Choroid plexus epithelial cell (primary cell): Measurements from ENCODE around the gene NCBP2.

Experiments used
- DNase-seq: peaks from one replicate; pipeline ENCODE4 v3.0.0-alpha.2; 2010; ENCODE audit warnings: low read depth
- H3K4me3 ChIP-seq: 2 replicates; pipeline ENCODE4 v1.5.1; 2011; ENCODE audit warnings: low read depth, mild to moderate bottlenecking, control low read depth, low read length, moderate library complexity
- CTCF ChIP-seq: conservative IDR thresholded peaks from 2 replicates; pipeline ENCODE4 v1.5.1; 2011; ENCODE audit warnings: low read depth, mild to moderate bottlenecking, control low read depth, inconsistent platforms, low read length, moderate library complexity

NCBP2 gene

GRCh38 chr3:196936288-196936687 lies 6.0 kb downstream of the NCBP2 start:
- no peak for DNase-seq
- no peak overlapping the region for H3K4me3 ChIP-seq
- TF ChIP-seq CTCF, result no peak

GRCh38 chr3:196932600-196932999 lies 9.7 kb downstream of the NCBP2 start:
- no peak overlapping the region for H3K4me3 ChIP-seq
- TF ChIP-seq CTCF, result no peak
- DNase-seq, result no peak

GRCh38 chr3:196931828-196932587 lies 10.3 kb downstream of the NCBP2 start:
- TF ChIP-seq CTCF, result no peak
- DNase-seq, result no peak
- no peak overlapping the region for H3K4me3 ChIP-seq

- no peak for TF ChIP-seq CTCF
- no peak for DNase-seq
- H3K4me3 ChIP-seq, result no peak overlapping the region
Measured at GRCh38 chr3:196931157-196931556, 11.2 kb downstream of the NCBP2 start.

DNA sequence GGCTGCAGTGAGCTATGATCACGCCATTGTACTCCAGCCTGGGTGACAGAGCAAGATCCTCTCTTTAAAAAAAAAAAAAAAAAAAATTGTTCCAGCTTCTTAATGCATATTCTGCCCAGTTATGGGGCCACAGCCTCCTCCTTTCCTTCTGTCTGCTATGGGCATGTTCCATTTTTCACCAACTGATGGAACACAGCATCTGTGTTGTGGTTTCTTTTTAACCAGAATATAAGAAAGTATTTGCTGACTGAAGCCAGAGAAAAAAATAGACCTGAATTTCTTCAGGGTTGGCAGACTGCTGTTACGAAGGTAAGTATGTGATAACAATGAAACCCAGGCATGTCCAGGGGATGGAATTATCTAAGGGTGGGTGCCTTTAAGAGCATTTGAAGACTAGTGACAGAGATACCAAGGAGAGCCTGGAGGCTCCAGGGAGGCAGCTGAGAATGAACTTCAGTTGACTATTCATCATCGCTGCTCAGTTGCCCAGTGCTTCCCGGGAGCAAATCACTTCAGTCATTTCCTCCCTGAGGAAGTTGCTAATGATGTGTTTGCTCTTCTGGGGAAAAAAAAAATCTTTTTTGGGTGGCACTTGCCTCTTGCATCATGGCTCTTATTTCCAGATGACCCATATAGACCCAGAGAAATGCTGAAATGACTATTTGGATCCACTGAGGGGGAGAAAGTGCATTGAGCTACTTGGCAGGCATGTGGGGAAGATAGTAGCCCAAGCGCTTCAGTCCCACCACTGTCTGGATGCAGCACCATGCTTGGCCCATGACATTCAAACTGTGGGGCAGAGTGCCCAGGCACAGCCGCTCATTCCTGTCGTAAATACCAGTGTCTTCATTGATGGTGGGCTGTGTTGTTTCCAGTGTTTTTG lies 14.5 kb downstream of the NCBP2 start:
- DNase-seq, result no peak
- TF ChIP-seq CTCF, result no peak
- H3K4me3 ChIP-seq, result no peak overlapping the region

GRCh38 chr3:196920733-196921132 lies 21.6 kb downstream of the NCBP2 start:
- no peak overlapping the region for H3K4me3 ChIP-seq
- no peak for TF ChIP-seq CTCF
- no peak for DNase-seq
